Measurements from ENCODE around the gene FYN. TPM values are rescaled to one million over a fixed set of nuclear protein-coding genes. Genes with fewer than 3 reads are reported as not detected.

FYN gene
- total and polyA plus RNA-seq, 2 of the 8 experiments (the other 6 are each of a cell fraction or from before 2014, with no cell fraction given): 46.8 to 97.2 TPM

DNA sequence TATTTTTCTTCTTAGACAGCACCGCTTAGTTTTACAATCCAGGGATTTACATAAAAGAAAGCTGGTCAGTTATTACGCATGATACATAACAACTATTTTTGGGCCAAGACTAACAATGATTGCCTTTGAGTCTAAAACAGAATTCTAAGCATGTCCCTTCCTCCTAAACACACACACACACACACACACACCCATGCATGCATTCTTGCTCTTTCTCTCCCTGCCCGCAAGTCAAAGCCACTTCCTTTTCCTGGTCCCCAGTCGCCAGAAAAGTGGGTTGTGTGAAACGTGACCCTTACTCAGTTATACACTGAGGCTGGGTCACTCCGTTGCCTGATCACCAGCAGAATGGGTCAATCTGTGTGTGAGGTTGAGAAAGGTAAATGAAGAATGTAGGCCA is 31.4 kb downstream of the FYN start (continued):
- TF ChIP-seq, protein P1, sequence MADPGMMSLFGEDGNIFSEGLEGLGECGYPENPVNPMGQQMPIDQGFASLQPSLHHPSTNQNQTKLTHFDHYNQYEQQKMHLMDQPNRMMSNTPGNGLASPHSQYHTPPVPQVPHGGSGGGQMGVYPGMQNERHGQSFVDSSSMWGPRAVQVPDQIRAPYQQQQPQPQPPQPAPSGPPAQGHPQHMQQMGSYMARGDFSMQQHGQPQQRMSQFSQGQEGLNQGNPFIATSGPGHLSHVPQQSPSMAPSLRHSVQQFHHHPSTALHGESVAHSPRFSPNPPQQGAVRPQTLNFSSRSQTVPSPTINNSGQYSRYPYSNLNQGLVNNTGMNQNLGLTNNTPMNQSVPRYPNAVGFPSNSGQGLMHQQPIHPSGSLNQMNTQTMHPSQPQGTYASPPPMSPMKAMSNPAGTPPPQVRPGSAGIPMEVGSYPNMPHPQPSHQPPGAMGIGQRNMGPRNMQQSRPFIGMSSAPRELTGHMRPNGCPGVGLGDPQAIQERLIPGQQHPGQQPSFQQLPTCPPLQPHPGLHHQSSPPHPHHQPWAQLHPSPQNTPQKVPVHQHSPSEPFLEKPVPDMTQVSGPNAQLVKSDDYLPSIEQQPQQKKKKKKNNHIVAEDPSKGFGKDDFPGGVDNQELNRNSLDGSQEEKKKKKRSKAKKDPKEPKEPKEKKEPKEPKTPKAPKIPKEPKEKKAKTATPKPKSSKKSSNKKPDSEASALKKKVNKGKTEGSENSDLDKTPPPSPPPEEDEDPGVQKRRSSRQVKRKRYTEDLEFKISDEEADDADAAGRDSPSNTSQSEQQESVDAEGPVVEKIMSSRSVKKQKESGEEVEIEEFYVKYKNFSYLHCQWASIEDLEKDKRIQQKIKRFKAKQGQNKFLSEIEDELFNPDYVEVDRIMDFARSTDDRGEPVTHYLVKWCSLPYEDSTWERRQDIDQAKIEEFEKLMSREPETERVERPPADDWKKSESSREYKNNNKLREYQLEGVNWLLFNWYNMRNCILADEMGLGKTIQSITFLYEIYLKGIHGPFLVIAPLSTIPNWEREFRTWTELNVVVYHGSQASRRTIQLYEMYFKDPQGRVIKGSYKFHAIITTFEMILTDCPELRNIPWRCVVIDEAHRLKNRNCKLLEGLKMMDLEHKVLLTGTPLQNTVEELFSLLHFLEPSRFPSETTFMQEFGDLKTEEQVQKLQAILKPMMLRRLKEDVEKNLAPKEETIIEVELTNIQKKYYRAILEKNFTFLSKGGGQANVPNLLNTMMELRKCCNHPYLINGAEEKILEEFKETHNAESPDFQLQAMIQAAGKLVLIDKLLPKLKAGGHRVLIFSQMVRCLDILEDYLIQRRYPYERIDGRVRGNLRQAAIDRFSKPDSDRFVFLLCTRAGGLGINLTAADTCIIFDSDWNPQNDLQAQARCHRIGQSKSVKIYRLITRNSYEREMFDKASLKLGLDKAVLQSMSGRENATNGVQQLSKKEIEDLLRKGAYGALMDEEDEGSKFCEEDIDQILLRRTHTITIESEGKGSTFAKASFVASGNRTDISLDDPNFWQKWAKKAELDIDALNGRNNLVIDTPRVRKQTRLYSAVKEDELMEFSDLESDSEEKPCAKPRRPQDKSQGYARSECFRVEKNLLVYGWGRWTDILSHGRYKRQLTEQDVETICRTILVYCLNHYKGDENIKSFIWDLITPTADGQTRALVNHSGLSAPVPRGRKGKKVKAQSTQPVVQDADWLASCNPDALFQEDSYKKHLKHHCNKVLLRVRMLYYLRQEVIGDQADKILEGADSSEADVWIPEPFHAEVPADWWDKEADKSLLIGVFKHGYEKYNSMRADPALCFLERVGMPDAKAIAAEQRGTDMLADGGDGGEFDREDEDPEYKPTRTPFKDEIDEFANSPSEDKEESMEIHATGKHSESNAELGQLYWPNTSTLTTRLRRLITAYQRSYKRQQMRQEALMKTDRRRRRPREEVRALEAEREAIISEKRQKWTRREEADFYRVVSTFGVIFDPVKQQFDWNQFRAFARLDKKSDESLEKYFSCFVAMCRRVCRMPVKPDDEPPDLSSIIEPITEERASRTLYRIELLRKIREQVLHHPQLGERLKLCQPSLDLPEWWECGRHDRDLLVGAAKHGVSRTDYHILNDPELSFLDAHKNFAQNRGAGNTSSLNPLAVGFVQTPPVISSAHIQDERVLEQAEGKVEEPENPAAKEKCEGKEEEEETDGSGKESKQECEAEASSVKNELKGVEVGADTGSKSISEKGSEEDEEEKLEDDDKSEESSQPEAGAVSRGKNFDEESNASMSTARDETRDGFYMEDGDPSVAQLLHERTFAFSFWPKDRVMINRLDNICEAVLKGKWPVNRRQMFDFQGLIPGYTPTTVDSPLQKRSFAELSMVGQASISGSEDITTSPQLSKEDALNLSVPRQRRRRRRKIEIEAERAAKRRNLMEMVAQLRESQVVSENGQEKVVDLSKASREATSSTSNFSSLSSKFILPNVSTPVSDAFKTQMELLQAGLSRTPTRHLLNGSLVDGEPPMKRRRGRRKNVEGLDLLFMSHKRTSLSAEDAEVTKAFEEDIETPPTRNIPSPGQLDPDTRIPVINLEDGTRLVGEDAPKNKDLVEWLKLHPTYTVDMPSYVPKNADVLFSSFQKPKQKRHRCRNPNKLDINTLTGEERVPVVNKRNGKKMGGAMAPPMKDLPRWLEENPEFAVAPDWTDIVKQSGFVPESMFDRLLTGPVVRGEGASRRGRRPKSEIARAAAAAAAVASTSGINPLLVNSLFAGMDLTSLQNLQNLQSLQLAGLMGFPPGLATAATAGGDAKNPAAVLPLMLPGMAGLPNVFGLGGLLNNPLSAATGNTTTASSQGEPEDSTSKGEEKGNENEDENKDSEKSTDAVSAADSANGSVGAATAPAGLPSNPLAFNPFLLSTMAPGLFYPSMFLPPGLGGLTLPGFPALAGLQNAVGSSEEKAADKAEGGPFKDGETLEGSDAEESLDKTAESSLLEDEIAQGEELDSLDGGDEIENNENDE (IDR thresholded peaks at IDR 0.05; ENCODE audit: insufficient replicate concordance, low read length): no peak
- no peak for TF ChIP-seq TBP (IDR thresholded peaks at IDR 0.05; ENCODE audit: low read depth, low read length)
- TF ChIP-seq SP4 (IDR thresholded peaks at IDR 0.05; ENCODE audit: low read length): no peak
- TF ChIP-seq TAF7 (optimal IDR thresholded peaks at IDR 0.05; ENCODE audit: borderline replicate concordance, low read depth, low read length): no peak
- no peak for TF ChIP-seq POU5F1 (IDR thresholded peaks at IDR 0.05; ENCODE audit: low read depth, low read length)
